Measurements from ENCODE around the gene SLC27A2.

- TF ChIP-seq POLR2A (IDR thresholded peaks at IDR 0.05; ENCODE audit: extremely low read depth, insufficient read length) (no peak), CTCF (IDR thresholded peaks at IDR 0.05; ENCODE audit: low read depth, low read length) (no peak), MYC (IDR thresholded peaks at IDR 0.05; ENCODE audit: low read depth, low read length) (no peak), MAX (IDR thresholded peaks at IDR 0.05; ENCODE audit: low read depth, low read length) (no peak)
These were observed 18.1 kb upstream of the SLC27A2 start for GRCh38 chr15:50163719-50164410.
